OCI-LY1 (cell line): ENCODE results near the gene OR10A4.
"Not testable (repeated sequence)": the region's sequence is repeated elsewhere in the genome, so short reads cannot be mapped to it uniquely, and the experiment has no call there.

ENCODE experiments used
- H2AFZ ChIP-seq: fragments of 200-600 bp; sonication (generic), shearing (Covaris generic); 2 replicates; pipeline ENCODE4 v1.6.0; 2014; ENCODE audit warnings: antibody characterized with exemption, mild to moderate bottlenecking, low read length
- H3F3A ChIP-seq: fragments of 200-600 bp; sonication (generic), shearing (Covaris generic); 2 replicates; pipeline ENCODE4 v1.6.0; 2014; ENCODE audit warnings: mild to moderate bottlenecking, antibody characterized with exemption, low read length, moderate library complexity; ENCODE audit not compliant: insufficient read depth
- H3K27ac ChIP-seq: fragments of 200-600 bp; sonication (generic); 2 replicates; pipeline ENCODE4 v1.5.1; 2014; ENCODE audit warnings: low read length, mixed run types, mild to moderate bottlenecking, low read depth; ENCODE audit not compliant: poor library complexity, severe bottlenecking
- H3K27me3 ChIP-seq: fragments of 200-600 bp; sonication (generic); 2 replicates; pipeline ENCODE4 v1.6.0; 2014; ENCODE audit warnings: antibody characterized with exemption, mild to moderate bottlenecking, low read length, moderate library complexity; ENCODE audit not compliant: insufficient read depth
- H3K36me3 ChIP-seq: fragments of 200-600 bp; sonication (generic); 2 replicates; pipeline ENCODE4 v1.6.1; 2014; ENCODE audit warnings: mild to moderate bottlenecking, antibody characterized with exemption, low read length, moderate library complexity, mixed read lengths; ENCODE audit not compliant: insufficient read depth
- H3K4me1 ChIP-seq: fragments of 200-600 bp; sonication (generic); 2 replicates; pipeline ENCODE4 v1.5.1; 2014; ENCODE audit warnings: mild to moderate bottlenecking, low read length, moderate library complexity; ENCODE audit not compliant: insufficient read depth, severe bottlenecking
- H3K4me2 ChIP-seq: fragments of 200-600 bp; sonication (generic), shearing (Covaris generic); 2 replicates; pipeline ENCODE4 v1.6.1; 2014; ENCODE audit warnings: low read length
- H3K4me3 ChIP-seq: fragments of 200-600 bp; sonication (generic); 2 replicates; pipeline ENCODE4 v1.5.1; 2014; ENCODE audit warnings: low read length, low read depth, mild to moderate bottlenecking, mixed read lengths; ENCODE audit not compliant: poor library complexity, severe bottlenecking
- H3K79me2 ChIP-seq: fragments of 200-600 bp; shearing (Covaris generic); 2 replicates; pipeline ENCODE4 v1.6.1; 2016; ENCODE audit warnings: mixed run types, low read length, mixed read lengths; ENCODE audit not compliant: insufficient read depth
- H3K9ac ChIP-seq: fragments of 200-600 bp; sonication (generic), shearing (Covaris generic); 2 replicates; pipeline ENCODE4 v1.6.1; 2014; ENCODE audit warnings: mild to moderate bottlenecking, low read length, mixed read lengths
- H3K9me2 ChIP-seq: fragments of 200-600 bp; sonication (generic), shearing (Covaris generic); 2 replicates; pipeline ENCODE4 v1.6.1; 2014; ENCODE audit warnings: low read depth, mild to moderate bottlenecking, low read length, mixed read lengths
- H3K9me3 ChIP-seq: fragments of 200-600 bp; shearing (Covaris generic); 2 replicates; pipeline ENCODE4 v1.6.1; 2014; ENCODE audit warnings: low read length, mixed read lengths
- H4K20me1 ChIP-seq: fragments of 200-600 bp; sonication (generic), shearing (Covaris generic); 2 replicates; pipeline ENCODE4 v1.6.0; 2016; ENCODE audit warnings: mild to moderate bottlenecking, low read length; ENCODE audit not compliant: insufficient read depth
- CTCF ChIP-seq: fragments of 200-600 bp; sonication (generic), shearing (Covaris generic); IDR thresholded peaks from 2 replicates; pipeline ENCODE4 v1.5.1; 2017; ENCODE audit warnings: mild to moderate bottlenecking, antibody characterized with exemption, low read length, moderate library complexity, mixed read lengths
- EZH2 ChIP-seq: fragments of 200-600 bp; sonication (generic), shearing (Covaris generic); IDR thresholded peaks from 2 replicates; pipeline ENCODE4 v1.8.0; 2017; ENCODE audit warnings: borderline replicate concordance, mixed run types, mild to moderate bottlenecking, antibody characterized with exemption, low read length, moderate library complexity, mixed read lengths

OR10A4 gene

DNA sequence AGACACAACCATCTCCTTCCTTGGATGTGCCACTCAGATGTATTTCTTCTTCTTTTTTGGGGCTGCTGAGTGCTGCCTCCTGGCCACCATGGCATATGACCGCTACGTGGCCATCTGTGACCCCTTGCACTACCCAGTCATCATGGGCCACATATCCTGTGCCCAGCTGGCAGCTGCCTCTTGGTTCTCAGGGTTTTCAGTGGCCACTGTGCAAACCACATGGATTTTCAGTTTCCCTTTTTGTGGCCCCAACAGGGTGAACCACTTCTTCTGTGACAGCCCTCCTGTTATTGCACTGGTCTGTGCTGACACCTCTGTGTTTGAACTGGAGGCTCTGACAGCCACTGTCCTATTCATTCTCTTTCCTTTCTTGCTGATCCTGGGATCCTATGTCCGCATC, 489 bp downstream of the OR10A4 start:
- Histone ChIP-seq H3K9me3 (no peaks in the 10 kb centered on the region), H3K4me3 (no peak overlapping the region), H3K27me3 (no peaks in the 10 kb centered on the region), H3F3A (no peaks in the 10 kb centered on the region), H2AFZ (no peak overlapping the region), H4K20me1 (no peaks in the 10 kb centered on the region), H3K9me2 (no peaks in the 10 kb centered on the region), H3K79me2 (no peaks in the 10 kb centered on the region), H3K9ac (no peak overlapping the region), H3K4me2 (no peak overlapping the region), H3K27ac (no peak overlapping the region), H3K4me1 (no peaks in the 10 kb centered on the region), H3K36me3 (no peaks in the 10 kb centered on the region)
- TF ChIP-seq CTCF (no peak), EZH2 (no peak)

- no peaks in the 10 kb centered on the region for H3K27me3 ChIP-seq
- no peak overlapping the region for H3K4me3 ChIP-seq
- no peaks in the 10 kb centered on the region for H3K9me2 ChIP-seq
- no peaks in the 10 kb centered on the region for H3K79me2 ChIP-seq
- H3K9me3 ChIP-seq = no peaks in the 10 kb centered on the region
- TF ChIP-seq EZH2 (no peak), CTCF (no peak)
- H3K4me1 ChIP-seq = no peaks in the 10 kb centered on the region
- no peaks in the 10 kb centered on the region for H3F3A ChIP-seq
- no peak overlapping the region for H3K4me2 ChIP-seq
- H4K20me1 ChIP-seq = no peaks in the 10 kb centered on the region
- H2AFZ ChIP-seq = no peak overlapping the region
- no peak overlapping the region for H3K9ac ChIP-seq
- H3K36me3 ChIP-seq = no peaks in the 10 kb centered on the region
- H3K27ac ChIP-seq = no peak overlapping the region
Measured at GRCh38 chr11:6882751-6883150, 6.3 kb downstream of the OR10A4 start.

- not testable (repeated sequence) for H3K36me3 ChIP-seq, H3K27me3 ChIP-seq, H3K4me2 ChIP-seq, H3K27ac ChIP-seq, H2AFZ ChIP-seq, H3F3A ChIP-seq, H3K4me1 ChIP-seq, H3K9me3 ChIP-seq, H3K79me2 ChIP-seq, H3K9ac ChIP-seq, H3K4me3 ChIP-seq, H3K9me2 ChIP-seq, H4K20me1 ChIP-seq
Measured at GRCh38 chr11:6887711-6888110, 11.3 kb downstream of the OR10A4 start.

DNA sequence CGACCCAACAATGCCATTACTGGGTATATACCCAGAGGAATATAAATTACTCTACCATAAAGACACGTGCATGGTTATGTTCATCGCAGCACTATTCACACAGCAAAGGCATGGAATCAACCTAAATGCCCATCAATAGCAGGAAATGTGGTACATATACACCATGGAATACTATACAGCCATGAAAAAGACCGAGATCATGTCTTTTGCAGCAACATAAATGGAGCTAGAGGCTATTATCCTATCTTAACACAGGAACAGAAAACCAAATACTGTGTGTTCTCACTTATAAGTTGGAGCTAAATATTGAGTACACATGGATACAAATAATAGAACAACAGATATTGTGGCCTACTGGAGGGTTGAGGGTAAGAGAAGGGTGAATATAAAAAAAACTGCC, 12.4 kb downstream of the OR10A4 start:
- Histone ChIP-seq H3F3A (no peaks in the 10 kb centered on the region), H3K9me3 (no peaks in the 10 kb centered on the region), H3K4me3 (no peak overlapping the region), H3K79me2 (no peaks in the 10 kb centered on the region), H3K4me2 (no peak overlapping the region), H2AFZ (no peak overlapping the region), H3K27ac (no peak overlapping the region), H3K9me2 (no peaks in the 10 kb centered on the region), H3K4me1 (no peaks in the 10 kb centered on the region), H3K36me3 (no peaks in the 10 kb centered on the region), H4K20me1 (no peaks in the 10 kb centered on the region), H3K27me3 (no peaks in the 10 kb centered on the region), H3K9ac (no peak overlapping the region)
- TF ChIP-seq EZH2 (no peak), CTCF (no peak)
